Liver (tissue), 9 donors: ENCODE measurements around the gene KCNMB1. TPM values are rescaled to one million over a fixed set of nuclear protein-coding genes. Genes with fewer than 3 reads are reported as not detected.

Experiments
- DNase-seq: peaks from one replicate; pipeline ENCODE4 v3.0.0-alpha.2; 2017; ENCODE audit warnings: low spot score
- H3K27ac ChIP-seq, 2 donors: one replicate each; pipeline ENCODE4 v1.7.0; 2013; ENCODE audit warnings: inconsistent platforms in 2 of 2, low read length in 2 of 2, control low read depth in 1 of 2, low read depth in 1 of 2, mild to moderate bottlenecking in 1 of 2
- H3K27me3 ChIP-seq, 4 donors: one replicate each; pipeline versions ENCODE4 v1.6.1 to v1.7.0; 2013; ENCODE audit warnings: low read length in 3 of 4, inconsistent platforms in 1 of 4, mild to moderate bottlenecking in 1 of 4, moderate library complexity in 1 of 4; ENCODE audit not compliant: control insufficient read depth in 4 of 4, insufficient read depth in 4 of 4
- H3K36me3 ChIP-seq, 4 donors: one replicate each; pipeline versions ENCODE4 v1.6.1 to v1.7.0; 2013; ENCODE audit warnings: low read length in 3 of 4, mild to moderate bottlenecking in 3 of 4, low read depth in 1 of 4, moderate library complexity in 1 of 4; ENCODE audit not compliant: control insufficient read depth in 4 of 4, insufficient read depth in 3 of 4
- H3K4me1 ChIP-seq, 4 donors: one replicate each; pipeline versions ENCODE4 v1.6.1 to v1.7.0; 2013; ENCODE audit warnings: low read length in 3 of 4, mild to moderate bottlenecking in 3 of 4, moderate library complexity in 1 of 4; ENCODE audit not compliant: control insufficient read depth in 4 of 4, insufficient read depth in 4 of 4
- H3K4me3 ChIP-seq, 3 donors: one replicate each; pipeline versions ENCODE4 v1.6.1 to v1.7.0; 2013; ENCODE audit warnings: low read length in 3 of 3, control low read depth in 1 of 3, low read depth in 1 of 3, mild to moderate bottlenecking in 1 of 3
- H3K9ac ChIP-seq, 2 donors: one replicate each; pipeline ENCODE4 v1.7.0; 2013; ENCODE audit warnings: low read length in 2 of 2, mild to moderate bottlenecking in 2 of 2, moderate library complexity in 2 of 2, control low read depth in 1 of 2, low read depth in 1 of 2
- H3K9me3 ChIP-seq, 4 donors: one replicate each; pipeline versions ENCODE4 v1.6.1 to v1.7.0; 2013; ENCODE audit warnings: low read length in 3 of 4; ENCODE audit not compliant: control insufficient read depth in 4 of 4
- ATF3 ChIP-seq: IDR thresholded peaks from 2 replicates; pipeline ENCODE4 v1.6.1; 2016; ENCODE audit warnings: antibody characterized with exemption
- CTCF ChIP-seq: fragments of 150-350 bp; IDR thresholded peaks from 2 replicates; pipeline ENCODE4 v1.5.1; 2017; ENCODE audit warnings: improper control_type of control experiment, low read depth, low read length; ENCODE audit not compliant: missing input control
- EGR1 ChIP-seq, 2 donors: IDR thresholded peaks; 2 replicates each; pipeline ENCODE4 v1.6.1; 2016 to 2018; ENCODE audit warnings: antibody characterized with exemption in 2 of 2, low read depth in 2 of 2
- FOXA1 ChIP-seq: IDR thresholded peaks from 2 replicates; pipeline ENCODE4 v1.6.1; 2016; ENCODE audit warnings: antibody characterized with exemption
- FOXA2 ChIP-seq: IDR thresholded peaks from 2 replicates; pipeline ENCODE4 v1.6.1; 2016; ENCODE audit warnings: antibody characterized with exemption
- GABPA ChIP-seq, 2 donors: IDR thresholded peaks in 1 of 2; conservative IDR thresholded peaks in 1 of 2; 2 replicates each; pipeline ENCODE4 v1.6.1; 2016; ENCODE audit warnings: antibody characterized with exemption in 2 of 2, mild to moderate bottlenecking in 1 of 2, moderate library complexity in 1 of 2
- HNF4A ChIP-seq, 2 donors: conservative IDR thresholded peaks; 2 replicates each; pipeline ENCODE4 v1.6.1; 2016; ENCODE audit warnings: antibody characterized with exemption in 2 of 2, mild to moderate bottlenecking in 2 of 2
- HNF4G ChIP-seq: IDR thresholded peaks from 2 replicates; pipeline ENCODE4 v1.6.1; 2016; ENCODE audit warnings: antibody characterized with exemption
- JUND ChIP-seq, 2 donors: IDR thresholded peaks; 2 replicates each; pipeline ENCODE4 v1.6.1; 2016; ENCODE audit warnings: antibody characterized with exemption in 2 of 2
- MAX ChIP-seq: IDR thresholded peaks from 2 replicates; pipeline ENCODE4 v1.6.1; 2016; ENCODE audit warnings: antibody characterized with exemption
- NR2F2 ChIP-seq: IDR thresholded peaks from 2 replicates; pipeline ENCODE4 v1.6.1; 2016; ENCODE audit warnings: antibody characterized with exemption
- RAD21 ChIP-seq, 2 donors: IDR thresholded peaks; 2 replicates each; pipeline ENCODE4 v1.6.1; 2016; ENCODE audit warnings: antibody characterized with exemption in 2 of 2, mild to moderate bottlenecking in 2 of 2
- REST ChIP-seq: IDR thresholded peaks from 2 replicates; pipeline ENCODE4 v1.6.1; 2016; ENCODE audit warnings: antibody characterized with exemption, mild to moderate bottlenecking
- RXRA ChIP-seq, 2 donors: IDR thresholded peaks; 2 replicates each; pipeline ENCODE4 v1.6.1; 2017 to 2018; ENCODE audit warnings: antibody characterized with exemption in 2 of 2, mild to moderate bottlenecking in 1 of 2
- SP1 ChIP-seq: IDR thresholded peaks from 2 replicates; pipeline ENCODE4 v1.6.1; 2018; ENCODE audit warnings: antibody characterized with exemption, mild to moderate bottlenecking
- TAF1 ChIP-seq: conservative IDR thresholded peaks from 2 replicates; pipeline ENCODE4 v1.6.1; 2016; ENCODE audit warnings: antibody characterized with exemption, mild to moderate bottlenecking
- YY1 ChIP-seq: IDR thresholded peaks from 2 replicates; pipeline ENCODE4 v1.6.1; 2016; ENCODE audit warnings: antibody characterized with exemption, mild to moderate bottlenecking
- ZBTB33 ChIP-seq: IDR thresholded peaks from 2 replicates; pipeline ENCODE4 v1.6.1; 2016; ENCODE audit warnings: antibody characterized with exemption
- WGBS: extraction: QIAGEN DNeasy Blood & Tissue Kit; methylation state at CpG from one replicate; pipeline ENCODE4 v1.1.7; 2013; 5-methylcytosine and 5-hydroxymethylcytosine counted together
- polyA plus RNA-seq, 2 donors: library from polyadenylated mRNA; stranded (reverse) in 1 of 2; unstranded in 1 of 2; fragments of 200-250 nt in 1 of 2; fragments of >200 nt in 1 of 2; fragmentation: Nextera tagmentation in 1 of 2; extraction: Ambion mirVana in 1 of 2; gene quantifications; one replicate each; pipeline versions ENCODE4 v1.2.1 to v1.2.3, GENCODE V29; 2013 to 2015
- total RNA-seq, 2 donors: library from RNA; depleted of rRNA; stranded (reverse); fragments of >200 nt; gene quantifications; one replicate each; pipeline ENCODE4 v1.2.3, GENCODE V29; 2014
- donor health status: healthy.
- donor health status: healthy.
- donor health status: healthy.
- donor health status: healthy.
- donor health status: healthy.

Gene KCNMB1
- total and polyA plus RNA-seq, 4 donors = 0.04 to 0.31 (median 0.20) TPM

GRCh38 chr5:170343177-170343576, 46.0 kb downstream of the KCNMB1 start:
- H3K4me1 ChIP-seq = no peaks in the 10 kb centered on the region
- no peaks in the 10 kb centered on the region for H3K36me3 ChIP-seq
- no peak overlapping the region for H3K27ac ChIP-seq
- no peak overlapping the region for H3K9ac ChIP-seq
- no peak for DNase-seq
- WGBS = 90% methylated on average over 3 of the region's 3 CpGs
- H3K4me3 ChIP-seq = no peak overlapping the region
- peaks cover 0 to 6% (median 0%) of the 10 kb centered on the region in 4 donors for H3K27me3 ChIP-seq
- no peak for TF ChIP-seq EGR1 (IDR thresholded peaks at IDR 0.05; ENCODE audit: low read depth in 2 of 2)
- TF ChIP-seq YY1 = no peak
- no peak for TF ChIP-seq SP1
- no peak for TF ChIP-seq REST
- no peak for TF ChIP-seq JUND (IDR thresholded peaks at IDR 0.05)
- TF ChIP-seq GABPA (IDR thresholded peaks at IDR 0.05 in 1 of 2, conservative IDR thresholded peaks at IDR 0.05 in 1 of 2) = no peak
- peaks cover 0 to 2% (median 0%) of the 10 kb centered on the region in 4 donors for H3K9me3 ChIP-seq

- peaks cover 0 to 2% (median 0%) of the 10 kb centered on the region in 4 donors for H3K9me3 ChIP-seq
- H3K27ac ChIP-seq = no peak overlapping the region
- 69% methylated on average over 8 of the region's 8 CpGs for WGBS
- H3K27me3 ChIP-seq = peaks cover 0 to 6% (median 0%) of the 10 kb centered on the region in 4 donors
- no peaks in the 10 kb centered on the region for H3K36me3 ChIP-seq
- DNase-seq = no peak
- H3K4me1 ChIP-seq = no peaks in the 10 kb centered on the region
- TF ChIP-seq MAX (no peak), HNF4G (no peak), SP1 (no peak), NR2F2 (no peak), RAD21 (IDR thresholded peaks at IDR 0.05) (no peak), TAF1 (no peak), ZBTB33 (no peak), EGR1 (IDR thresholded peaks at IDR 0.05; ENCODE audit: low read depth in 2 of 2) (no peak), GABPA (IDR thresholded peaks at IDR 0.05 in 1 of 2, conservative IDR thresholded peaks at IDR 0.05 in 1 of 2) (no peak), FOXA1 (no peak), ATF3 (no peak), RXRA (IDR thresholded peaks at IDR 0.05) (no peak), CTCF (no peak), REST (no peak), HNF4A (conservative IDR thresholded peaks at IDR 0.05) (no peak), YY1 (no peak), FOXA2 (no peak), JUND (IDR thresholded peaks at IDR 0.05) (no peak)
- H3K9ac ChIP-seq = no peak overlapping the region
- H3K4me3 ChIP-seq = no peak overlapping the region
Measured at GRCh38 chr5:170342153-170342725, 46.9 kb downstream of the KCNMB1 start.
